Measurements from ENCODE around the gene NANOS3.

DNA sequence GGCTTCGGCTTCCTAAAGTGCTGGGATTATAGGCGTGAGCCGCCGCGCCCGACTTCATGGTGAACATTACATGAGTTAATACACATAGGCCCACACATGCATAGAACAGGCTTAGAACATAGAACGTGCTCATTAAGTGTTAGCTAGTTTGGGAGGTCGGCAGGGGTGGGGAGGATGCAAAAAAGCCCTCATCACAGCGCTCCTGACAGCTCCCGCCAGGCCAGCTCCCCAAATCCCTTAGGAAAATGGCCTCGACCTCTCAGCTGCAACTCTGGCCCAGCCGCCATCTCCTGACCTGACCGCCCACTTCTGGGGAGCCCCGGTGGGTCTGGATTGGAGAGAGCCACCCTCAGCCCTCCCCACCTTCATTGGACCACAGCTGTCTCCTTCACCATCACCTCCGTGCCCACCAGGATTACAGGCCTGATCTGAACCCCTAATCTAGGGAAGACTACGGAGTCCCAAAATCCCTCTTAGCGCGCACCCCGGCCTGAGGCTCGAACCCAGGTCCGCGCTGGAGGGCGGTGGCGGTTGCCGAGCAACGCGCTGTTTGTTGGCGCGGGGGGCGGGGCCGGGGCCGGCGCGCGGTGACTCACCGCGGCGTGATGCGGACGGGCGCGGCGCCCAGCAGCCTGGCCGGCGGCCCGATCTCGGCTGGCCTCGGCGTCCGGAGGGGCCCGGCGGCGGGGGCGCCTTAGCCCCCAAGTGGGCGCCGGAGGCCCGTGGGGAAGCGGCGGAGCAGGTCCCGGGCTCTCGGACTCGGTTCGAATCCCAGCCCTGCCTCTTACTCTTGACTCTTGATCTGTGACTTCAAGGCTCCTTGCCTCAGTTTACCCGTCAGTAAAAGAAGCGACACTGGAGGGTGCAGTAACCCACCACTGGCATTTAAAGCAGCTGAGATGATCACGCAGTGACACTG is 26.7 kb upstream of the NANOS3 start:
- TF ChIP-seq POLR2A (IDR thresholded peaks at IDR 0.05; ENCODE audit: low read length), result no peak
- no peak for TF ChIP-seq GATA1 (IDR thresholded peaks at IDR 0.05; ENCODE audit: low read depth, low read length)

Measured in erythroblast (primary cell).